NCI-H510A (cell line): ENCODE measurements around the gene TNFRSF25.
A peak's percentile ranks its signal among the peaks of the same experiment; 100 is the strongest.

ENCODE experiments used
- DNase-seq: peaks from one replicate; lab custom pipeline; 2025; lab: John Stamatoyannopoulos, UW

TNFRSF25 gene

DNA sequence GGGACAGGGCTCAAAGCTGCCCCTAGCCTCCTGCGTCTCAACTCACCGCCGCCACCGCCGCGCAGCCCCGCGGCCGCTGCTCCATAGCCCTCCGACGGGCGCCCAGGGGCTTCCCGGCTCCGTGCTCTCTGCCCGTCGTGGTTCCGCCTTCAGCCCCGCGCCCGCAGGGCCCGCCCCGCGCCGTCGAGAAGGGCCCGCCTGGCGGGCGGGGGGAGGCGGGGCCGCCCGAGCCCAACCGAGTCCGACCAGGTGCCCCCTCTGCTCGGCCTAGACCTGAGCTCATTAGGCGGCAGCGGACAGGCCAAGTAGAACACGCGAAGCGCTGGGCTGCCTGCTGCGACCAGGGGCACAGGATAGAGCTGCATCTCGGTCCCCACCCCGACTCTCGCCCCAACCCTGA, at the start of gene TNFRSF25:
Gene TNFRSF25, minus strand, starts transcription at position 151 of the 400 bp plus-strand sequence. Its CDS starts 66 bp downstream, at position 85.
- peak; percentile 93 for DNase-seq

DNA sequence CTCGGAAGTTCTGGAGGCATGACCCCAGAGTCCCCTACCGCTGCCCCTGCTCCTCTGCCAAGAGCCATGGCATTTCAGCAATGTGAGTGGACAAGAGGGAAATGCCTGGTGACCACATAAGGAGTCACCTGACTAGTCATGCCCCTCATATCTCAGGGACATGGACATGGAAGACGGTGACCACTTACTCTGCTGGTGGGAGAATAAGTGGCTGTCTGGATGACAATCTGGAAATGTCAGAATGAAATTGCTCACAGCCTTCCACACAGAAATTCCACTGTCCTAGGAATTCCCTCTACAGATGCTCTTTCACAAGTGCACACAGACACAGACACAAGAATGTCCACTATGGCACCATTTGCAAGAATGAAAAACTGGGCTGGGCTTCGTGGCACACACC, 49.8 kb upstream of the TNFRSF25 start:
- DNase-seq, result no peak

DNA sequence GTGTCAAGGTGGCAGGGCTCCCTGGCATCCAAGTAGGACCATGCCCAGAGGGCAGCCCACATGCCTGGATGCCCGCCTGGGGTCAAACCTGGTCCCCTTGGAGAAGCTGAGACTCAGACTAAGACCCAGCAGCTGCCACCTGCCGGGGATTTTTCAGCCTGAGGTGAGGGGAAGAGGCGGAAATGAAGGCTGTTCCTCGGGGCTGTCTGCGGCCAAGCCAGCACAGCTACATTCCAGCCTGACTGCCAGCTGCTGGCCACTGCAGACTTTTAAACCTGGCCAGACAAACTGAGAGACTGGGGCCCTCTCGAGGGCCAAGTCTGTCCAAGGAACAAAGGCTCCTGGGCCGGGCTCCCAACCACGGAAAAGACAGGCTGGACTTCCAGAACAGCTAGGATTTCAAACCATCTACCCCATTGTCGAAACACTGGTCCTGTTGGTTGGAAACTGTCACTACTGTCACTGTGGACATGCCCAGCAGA, 47.4 kb upstream of the TNFRSF25 start:
- no peak for DNase-seq

- no peak for DNase-seq
These were observed 46.9 kb upstream of the TNFRSF25 start for GRCh38 chr1:6512908-6513280.

GRCh38 chr1:6512245-6512907, 46.4 kb upstream of the TNFRSF25 start:
- no peak for DNase-seq

GRCh38 chr1:6511561-6512244, 45.7 kb upstream of the TNFRSF25 start:
- no peak for DNase-seq

DNA sequence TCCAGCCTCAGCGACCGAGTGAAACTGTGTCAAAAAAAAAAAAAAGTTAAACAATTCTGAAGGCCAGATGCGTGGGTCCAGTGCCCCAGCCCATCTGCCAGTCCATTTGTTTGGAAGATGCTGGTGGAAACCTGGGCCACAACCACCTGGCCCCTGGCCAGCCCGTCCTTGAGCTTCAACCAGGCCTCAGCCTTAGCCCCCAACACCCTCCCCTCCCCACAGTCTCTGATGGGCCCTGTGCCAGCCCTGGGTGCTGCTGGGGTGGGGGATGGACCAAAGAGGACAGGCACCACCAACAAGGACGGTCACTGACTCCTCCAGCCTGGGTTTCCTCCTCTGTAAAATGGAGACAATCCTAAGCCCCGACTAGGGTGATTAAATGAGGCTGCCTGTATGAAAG, 45.1 kb upstream of the TNFRSF25 start:
- DNase-seq, result no peak

- DNase-seq, result no peak
These were observed 44.5 kb upstream of the TNFRSF25 start for GRCh38 chr1:6510493-6510892.

DNA sequence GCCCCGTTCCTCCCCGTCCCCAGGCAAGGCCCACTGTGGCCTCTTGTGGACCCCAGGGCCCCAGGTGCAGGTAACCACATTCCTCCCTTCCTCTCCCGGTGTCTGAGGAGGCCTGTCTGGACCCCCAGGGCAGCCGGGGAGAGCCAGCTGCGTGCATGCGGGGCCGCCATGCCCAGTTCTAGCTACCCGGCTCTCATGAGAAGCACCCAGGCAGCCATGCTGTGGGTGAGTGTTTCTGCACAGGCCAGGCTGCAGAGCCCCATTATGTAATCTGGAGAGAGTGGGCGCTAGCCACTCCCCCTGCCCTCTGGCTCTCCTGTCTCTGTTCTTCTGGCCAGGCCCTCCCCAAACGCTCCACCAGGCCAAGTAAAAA, 43.9 kb upstream of the TNFRSF25 start:
- no peak for DNase-seq

DNA sequence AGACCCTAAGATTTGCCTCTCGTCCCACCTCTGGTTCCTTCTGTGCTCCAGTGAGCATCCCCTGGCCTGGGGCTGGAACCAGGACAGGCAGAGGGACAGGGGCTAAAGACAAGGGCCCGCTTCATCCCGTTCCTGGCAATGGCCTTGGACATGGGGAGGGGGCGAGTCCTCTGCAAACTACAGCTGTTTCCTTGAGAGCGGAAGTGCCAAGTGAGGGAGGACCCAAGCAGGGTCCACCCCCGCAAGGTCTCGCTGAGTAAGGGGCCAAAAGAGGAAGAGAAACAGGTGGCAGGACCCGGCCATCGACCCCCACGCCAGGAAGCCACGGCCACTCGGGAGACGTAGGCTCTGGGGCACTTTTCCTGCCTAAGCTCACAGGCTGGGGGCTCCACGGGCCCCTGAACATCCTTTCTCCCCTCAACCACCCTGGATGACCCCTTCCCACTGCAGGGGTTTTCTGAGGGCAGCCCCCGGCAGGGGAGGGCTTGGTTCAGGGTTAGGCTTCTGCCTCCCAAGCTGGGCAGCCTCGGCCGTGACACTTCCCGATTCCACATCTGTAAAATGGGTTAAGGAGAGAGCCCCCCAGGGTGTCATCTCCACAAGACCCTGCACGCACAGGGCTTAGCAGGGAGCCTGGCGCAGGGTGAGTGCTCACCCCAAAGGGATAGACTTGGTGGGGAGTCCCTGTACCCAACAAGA, 43.4 kb upstream of the TNFRSF25 start:
- DNase-seq, result no peak

DNA sequence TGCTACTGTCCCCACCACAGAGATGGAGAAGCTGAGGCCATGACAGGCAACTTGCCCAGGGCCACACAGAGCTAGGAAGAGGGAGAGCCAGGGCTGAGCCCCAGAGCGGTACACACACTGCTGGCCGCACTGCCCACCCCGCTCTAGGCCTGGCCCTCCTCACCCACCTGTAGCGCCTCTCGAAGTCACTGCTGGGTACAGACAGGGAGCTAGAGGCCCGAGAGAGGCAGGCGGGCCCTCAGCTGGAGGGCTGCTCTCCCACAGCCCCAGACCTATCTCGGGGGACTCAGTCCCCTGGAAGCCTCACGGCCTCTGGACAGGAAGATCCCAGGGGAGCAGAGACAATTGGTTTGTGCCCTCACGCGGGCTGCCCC, 42.8 kb upstream of the TNFRSF25 start:
- no peak for DNase-seq

DNA sequence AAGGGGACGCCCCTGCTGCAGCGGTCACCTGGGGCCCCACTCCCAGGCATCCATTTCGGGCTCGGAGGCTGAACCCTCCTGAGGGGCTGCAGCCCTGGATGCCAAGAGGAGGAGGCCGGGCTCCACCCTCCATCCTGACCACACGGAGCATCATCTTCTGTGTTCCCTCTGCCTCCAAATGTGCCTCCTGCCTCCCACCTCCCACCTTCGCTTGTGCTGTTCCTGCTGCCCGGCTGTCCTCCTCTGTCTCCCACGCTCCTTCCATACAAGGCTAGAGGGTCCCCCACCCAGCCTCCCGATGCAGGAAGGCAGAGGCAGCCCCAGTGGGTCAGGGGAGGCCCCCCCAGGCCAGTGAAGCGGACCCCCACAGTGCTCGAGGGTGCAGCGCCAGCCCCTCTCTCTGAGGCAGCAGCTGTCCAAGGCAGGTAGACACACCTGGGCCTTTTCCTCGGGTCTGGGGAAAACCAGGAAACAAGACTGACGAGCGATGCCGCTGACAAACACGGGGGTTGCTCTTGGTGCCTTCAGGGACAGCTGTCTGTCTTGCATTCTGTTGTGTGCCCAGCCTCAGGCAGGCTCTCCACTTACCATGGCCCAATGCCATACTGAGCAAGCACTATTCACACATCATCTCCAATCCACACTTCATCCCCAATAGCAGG, 42.3 kb upstream of the TNFRSF25 start:
- no peak for DNase-seq

- DNase-seq, result no peak
These were observed 41.5 kb upstream of the TNFRSF25 start for GRCh38 chr1:6507461-6507911.

DNA sequence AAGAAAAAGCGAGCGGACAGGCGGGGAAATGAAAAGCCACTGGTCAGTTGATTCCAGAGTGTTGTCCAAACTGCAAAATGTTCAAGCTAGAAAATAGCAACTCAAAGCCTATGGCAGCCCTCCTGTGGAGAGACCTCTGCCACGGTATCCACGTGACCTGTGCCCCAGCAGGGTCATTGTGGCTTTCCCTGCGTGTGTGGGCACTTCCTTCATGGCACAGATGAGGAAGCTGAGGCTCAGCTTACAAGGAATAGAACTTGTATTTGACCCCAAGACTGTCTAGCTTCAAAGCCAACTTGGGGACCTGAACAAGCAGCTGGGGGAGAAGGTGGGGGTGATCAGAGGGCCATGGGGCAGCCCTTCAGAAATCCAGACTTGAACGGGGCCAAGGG, 41.1 kb upstream of the TNFRSF25 start:
- no peak for DNase-seq

DNA sequence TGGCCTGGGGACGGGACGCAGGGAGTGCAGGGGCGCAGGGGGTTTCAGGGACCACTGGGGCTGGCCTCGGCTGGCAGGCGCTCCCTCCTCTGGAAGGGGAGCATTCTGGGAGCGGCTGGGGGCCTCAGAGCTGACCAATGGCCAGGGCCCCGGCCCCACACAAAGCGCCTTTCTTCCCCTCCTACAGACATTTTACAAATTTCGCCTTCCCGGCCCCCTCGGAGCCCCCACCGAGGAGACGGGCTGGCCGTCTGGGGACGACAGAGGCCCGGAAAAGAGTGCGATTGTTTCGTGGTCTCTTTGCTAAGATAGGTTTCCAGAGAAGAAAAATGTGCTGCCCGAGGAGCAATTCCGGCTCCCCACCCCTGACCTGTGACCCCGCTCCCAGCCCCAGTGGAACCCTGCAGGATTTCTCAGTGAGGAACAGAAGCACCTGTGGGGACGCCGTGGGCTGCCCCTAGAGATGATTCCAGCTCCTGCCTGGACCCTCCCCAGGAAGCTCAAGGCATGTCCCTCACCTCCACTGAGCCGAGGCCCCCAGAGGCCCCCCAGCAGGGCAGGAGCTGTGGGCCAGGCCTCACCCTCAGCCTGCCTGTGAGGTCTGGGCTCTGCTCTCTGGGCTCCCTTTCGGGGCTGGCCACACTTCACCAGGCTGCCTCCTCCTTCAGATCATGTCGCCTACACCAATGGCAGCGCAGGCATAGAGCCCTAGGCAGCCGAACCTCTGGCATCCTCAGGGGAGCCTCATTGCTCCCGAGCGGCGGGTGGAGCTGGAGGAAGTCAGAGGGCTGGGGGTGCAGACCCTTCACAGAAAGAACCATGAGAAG, 40.5 kb upstream of the TNFRSF25 start:
- DNase-seq, result no peak

DNA sequence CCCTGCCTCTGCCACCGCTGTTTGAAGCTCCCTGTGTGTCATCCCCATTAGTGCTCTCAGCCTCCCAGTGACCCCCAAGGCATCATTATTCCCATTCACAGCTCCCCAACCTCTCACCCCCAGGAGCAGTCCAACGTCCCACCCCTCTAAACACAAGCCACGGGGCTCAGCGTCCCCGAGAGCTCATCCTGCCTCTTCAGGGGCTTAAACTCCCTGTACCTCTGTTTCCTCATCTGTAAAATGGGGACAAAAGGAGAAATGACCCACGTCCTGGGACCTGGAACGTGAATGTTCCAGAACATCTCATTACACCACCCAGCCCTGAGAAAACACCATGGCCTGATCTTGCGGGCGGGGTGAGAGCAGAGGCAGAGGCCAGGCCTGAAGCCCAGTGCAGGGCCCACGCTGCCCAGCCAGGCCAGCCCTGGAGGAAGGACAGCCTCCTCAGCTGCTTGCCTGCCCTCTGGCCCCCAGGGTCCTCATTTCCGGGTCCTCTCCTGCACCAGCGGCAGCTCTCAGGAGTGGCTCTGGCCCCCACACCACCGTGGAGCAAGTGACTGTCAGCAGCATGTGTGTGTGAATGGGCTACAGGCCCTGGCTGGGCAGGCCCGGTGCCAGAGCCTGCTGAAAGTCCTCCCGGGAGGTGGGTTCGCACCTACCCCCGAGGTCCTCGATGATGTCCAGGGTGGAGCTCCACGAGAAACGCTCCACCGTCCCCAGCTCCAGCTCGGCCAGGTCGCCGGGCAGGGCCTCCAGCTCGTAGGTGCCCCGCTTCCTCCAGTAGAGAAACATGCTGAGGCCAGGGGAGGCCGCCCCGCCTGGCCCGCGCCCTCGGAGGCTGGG, 39.6 kb upstream of the TNFRSF25 start:
- no peak for DNase-seq

DNA sequence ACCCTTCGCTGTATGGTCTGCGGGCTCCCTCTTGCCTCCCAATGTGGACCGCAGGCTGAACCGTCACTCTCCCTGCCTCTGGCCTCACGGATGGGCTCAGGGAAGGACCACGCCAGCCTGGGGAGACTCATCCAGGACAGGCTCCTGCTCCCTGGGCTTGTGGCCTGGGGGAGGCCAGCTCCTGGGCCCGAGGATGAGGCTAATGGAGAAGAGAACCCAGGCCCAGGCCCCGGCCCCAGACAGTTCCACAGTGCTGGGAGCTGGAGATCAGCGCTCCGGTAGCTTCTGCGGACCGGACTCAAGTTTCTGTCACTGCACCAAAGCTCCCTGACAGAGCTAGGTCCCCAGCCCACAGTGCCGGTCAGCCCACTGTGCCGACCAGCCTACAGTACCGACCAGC, 38.9 kb upstream of the TNFRSF25 start:
- no peak for DNase-seq

- DNase-seq, result no peak
These were observed 38.1 kb upstream of the TNFRSF25 start for GRCh38 chr1:6503884-6504602.

DNA sequence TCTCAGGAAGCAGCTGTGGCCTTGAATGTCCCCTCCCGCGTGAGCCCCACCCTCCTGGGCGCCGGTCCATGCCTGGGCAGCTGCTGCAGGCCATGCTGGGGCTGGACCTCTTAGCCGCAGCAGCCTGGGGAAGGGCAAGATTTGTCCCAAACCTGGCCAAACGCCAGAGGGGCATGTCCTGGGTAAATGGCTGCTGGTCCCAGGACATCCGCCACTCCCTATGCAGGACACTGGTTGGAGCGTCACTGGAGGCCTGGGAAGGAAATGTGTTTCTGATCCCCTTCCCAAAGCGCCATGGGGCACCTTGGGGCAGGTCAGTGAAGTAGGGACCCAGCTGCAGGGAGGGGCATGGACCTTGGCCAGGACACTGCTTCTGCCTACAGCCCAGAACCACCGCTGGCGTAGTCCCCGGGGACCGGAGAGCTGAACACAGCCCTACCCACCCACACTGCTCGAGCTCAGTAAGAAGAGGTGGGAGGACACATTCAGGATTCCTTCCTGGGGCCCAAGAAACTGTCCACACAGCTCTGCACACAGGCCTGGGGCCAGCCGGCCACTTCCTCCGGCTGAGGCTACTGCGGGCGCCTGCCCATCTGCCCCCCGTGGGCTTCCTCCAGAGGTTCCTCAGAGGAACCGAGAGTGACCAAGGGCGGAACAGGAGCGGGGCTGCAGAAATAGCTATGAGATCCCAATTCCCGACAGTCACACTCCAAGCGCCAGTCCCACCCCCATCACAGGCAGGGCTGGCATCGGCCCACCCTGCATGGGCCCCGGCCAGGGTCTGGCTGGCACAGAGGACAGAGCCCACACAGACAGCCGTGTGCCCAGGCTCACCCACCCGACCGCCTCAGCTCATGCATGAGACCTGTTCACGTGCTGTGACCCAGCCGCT, 36.3 kb upstream of the TNFRSF25 start:
- DNase-seq, result no peak
